Measurements from ENCODE around the gene SMLR1.
A peak's percentile ranks its signal among the peaks of the same experiment; 100 is the strongest.

SMLR1 gene

DNA sequence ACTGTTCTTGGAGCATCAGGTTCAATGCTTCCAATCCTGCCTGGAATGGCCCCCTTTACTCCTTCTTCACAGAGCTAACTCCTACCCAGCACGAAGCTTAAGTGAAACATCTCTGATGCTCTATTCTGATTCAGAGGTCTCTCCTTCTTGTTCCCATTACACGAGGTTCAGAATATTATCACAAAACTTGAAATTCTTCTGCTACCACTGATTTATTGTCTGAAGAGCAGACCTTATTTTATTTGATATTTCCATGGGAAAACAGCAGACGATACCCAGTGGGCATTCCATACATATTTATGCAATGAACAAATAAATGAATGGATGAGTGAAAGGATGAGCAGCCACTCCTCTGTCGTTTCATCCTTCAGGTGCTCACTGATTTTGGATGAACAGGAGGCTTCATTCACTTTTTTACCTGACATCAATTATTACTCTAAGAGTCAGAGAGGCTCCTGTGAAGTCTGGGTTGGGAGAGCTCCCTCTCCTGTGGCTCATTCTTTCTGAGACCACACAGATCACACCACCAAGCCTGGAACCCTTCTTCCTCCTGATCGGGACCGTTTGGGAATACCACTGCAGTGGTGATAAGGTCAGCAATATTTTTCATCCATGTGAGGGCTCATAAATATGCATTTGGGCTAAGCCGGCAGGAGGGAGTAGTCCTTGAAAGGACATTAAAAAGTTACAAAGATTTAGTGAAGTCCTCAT, 25.8 kb downstream of the SMLR1 start:
- no peak overlapping the region for H3K4me3 ChIP-seq (ENCODE audit: low read length)
- DNase-seq (ENCODE audit: low read depth): peak; percentile 20
- TF ChIP-seq, protein P1, sequence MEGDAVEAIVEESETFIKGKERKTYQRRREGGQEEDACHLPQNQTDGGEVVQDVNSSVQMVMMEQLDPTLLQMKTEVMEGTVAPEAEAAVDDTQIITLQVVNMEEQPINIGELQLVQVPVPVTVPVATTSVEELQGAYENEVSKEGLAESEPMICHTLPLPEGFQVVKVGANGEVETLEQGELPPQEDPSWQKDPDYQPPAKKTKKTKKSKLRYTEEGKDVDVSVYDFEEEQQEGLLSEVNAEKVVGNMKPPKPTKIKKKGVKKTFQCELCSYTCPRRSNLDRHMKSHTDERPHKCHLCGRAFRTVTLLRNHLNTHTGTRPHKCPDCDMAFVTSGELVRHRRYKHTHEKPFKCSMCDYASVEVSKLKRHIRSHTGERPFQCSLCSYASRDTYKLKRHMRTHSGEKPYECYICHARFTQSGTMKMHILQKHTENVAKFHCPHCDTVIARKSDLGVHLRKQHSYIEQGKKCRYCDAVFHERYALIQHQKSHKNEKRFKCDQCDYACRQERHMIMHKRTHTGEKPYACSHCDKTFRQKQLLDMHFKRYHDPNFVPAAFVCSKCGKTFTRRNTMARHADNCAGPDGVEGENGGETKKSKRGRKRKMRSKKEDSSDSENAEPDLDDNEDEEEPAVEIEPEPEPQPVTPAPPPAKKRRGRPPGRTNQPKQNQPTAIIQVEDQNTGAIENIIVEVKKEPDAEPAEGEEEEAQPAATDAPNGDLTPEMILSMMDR (conservative IDR thresholded peaks at IDR 0.05; ENCODE audit: low read length): no peak

DNA sequence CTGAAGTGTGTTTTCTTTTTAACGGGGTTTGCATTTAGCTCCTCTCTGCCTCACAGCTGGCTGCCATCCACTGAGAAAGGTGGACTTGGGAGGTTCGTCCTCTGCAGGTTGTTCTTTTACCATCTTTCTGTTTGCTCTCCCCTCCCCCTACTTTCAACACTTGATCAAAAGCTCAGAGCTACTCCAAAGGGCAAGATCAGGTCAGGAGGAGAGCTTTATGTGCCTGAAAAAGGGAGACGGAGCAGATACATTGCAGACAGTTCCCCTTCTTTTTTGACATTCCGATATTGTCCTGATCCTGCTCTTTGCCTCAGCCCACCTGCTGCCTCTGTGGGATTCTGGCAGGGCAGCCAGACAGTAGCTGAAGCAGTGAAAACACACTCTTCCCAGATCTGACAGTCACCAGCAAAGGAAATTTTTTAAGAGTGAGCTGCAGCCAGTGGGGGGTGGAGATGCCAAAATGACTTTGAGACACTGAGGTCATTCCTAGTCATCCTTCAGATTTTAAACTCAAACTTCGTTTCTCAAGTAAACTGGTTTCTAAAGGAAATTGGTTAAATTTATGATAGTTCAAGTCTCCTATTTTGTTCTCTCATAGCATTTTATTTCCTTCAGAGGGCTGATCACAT, 26.5 kb downstream of the SMLR1 start:
- DNase-seq (ENCODE audit: low read depth): peak; percentile 62
- TF ChIP-seq, protein P1 (conservative IDR thresholded peaks at IDR 0.05; ENCODE audit: low read length): no peak

DNA sequence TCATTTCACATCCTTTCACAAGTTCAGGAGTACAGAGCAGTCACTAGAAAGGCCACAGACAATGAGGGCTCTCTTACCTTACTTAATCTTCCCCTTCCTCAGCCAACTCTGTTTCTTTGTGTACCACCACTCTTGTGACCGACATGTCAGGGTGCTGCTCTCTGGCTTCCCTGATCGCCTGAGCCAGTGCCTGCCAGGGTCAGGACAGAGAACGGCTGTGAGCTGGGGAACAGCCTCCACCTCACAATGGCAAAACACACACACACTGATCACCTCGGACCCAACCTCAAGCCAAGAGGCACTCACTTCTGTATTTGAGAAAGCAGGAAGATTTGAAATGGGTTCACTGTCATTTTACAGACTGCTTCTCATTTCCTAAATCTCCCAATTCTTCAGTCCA, 30.8 kb downstream of the SMLR1 start:
- TF ChIP-seq, protein P1 (conservative IDR thresholded peaks at IDR 0.05; ENCODE audit: low read length): no peak
- no peak for DNase-seq (ENCODE audit: low read depth)
- no peak overlapping the region for H3K4me3 ChIP-seq (ENCODE audit: low read length)

More for the DNA sequence above, 26.5 kb downstream of the SMLR1 start:
- no peak overlapping the region for H3K4me3 ChIP-seq (ENCODE audit: low read length)

DNA sequence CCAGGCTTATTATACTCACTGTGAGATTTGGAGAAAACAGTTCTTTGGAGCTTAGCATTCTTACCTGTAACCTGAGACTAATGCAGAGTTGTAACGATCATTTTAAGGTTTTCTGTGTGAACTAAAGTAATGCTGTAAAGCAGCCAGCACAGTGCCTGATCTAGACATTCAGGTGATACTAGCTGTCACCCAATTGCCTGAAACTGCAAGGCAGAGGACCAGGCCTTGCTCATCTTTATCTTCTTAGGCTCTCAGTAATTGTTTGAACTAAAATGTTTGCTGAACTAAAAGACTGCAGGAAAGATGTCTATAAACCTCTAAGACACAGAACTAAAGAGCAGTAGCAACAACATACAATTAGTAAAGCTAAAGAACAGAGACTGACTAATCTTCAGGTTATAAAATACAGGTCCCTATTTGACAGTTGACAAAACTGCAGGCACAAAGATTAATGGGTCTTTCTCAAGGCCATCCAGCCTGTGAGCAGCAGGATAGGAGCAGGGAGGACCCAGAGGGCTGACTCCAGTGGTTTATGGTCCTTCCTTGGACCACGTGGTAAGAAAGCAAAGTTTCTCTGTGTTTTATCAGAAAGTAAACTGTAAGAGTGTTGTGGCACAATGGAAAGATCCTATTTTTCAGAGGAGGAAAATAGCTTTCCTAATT, 31.4 kb downstream of the SMLR1 start:
- no peak for DNase-seq (ENCODE audit: low read depth)
- TF ChIP-seq, protein P1 (conservative IDR thresholded peaks at IDR 0.05; ENCODE audit: low read length): no peak
- no peak overlapping the region for H3K4me3 ChIP-seq (ENCODE audit: low read length)

DNA sequence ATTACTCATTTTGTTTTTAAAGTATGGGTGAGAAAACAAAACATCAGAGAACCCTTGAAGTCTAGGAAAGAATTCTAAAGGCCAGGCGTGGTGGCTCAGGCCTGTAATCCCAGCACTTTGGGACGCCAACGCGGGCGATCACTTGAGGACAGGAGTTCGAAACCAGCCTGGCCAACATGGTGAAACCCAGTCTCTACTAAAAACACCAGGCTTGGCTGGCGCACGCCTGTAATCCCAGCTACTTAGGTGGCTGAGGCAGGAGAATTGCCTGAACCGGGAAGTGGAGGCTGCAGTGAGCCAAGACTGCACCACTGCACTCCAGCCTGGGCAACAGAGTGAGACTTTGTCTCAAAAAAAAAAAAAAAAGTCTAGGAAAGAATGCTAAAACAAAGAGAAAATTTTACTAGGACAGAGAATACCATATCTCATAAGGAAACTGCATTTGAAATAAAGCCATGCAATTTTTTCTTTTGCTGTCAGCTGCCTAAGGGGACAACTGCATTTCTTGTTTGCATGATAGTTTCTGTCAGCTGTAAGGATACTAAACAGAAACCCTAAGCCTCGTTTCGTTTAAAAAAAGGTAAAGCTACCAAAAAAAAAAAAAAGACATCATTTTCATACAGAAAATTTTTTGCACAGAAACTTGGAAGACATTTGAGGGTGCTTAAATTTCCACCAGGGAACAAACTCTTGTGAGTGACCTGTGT, 32.1 kb downstream of the SMLR1 start:
- DNase-seq (ENCODE audit: low read depth): no peak
- no peak overlapping the region for H3K4me3 ChIP-seq (ENCODE audit: low read length)
- TF ChIP-seq, protein P1 (conservative IDR thresholded peaks at IDR 0.05; ENCODE audit: low read length): no peak

DNA sequence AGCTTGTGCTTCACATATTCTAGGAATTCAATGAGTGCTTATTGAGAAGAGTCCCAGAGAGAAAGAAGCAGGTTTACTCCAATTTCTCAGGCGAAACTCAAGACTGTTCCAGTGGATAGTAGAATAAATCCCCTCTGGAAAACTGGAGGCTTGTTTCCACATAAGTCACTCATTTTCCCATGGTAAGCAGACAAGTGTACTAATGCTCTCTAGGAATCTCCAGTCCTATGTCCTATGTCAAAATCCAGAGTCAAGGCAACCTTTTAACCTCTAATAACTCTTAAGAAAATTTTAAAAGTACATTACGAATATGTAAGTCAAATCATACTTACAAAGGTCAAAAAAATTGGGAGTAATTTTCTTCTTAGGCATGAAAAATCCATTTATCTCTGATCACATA, 35.2 kb downstream of the SMLR1 start:
- no peak for DNase-seq (ENCODE audit: low read depth)
- no peak overlapping the region for H3K4me3 ChIP-seq (ENCODE audit: low read length)
- TF ChIP-seq, protein P1 (conservative IDR thresholded peaks at IDR 0.05; ENCODE audit: low read length): no peak
